Natural killer cell treated with Interleukin-12 subunit alpha and Interleukin-12 subunit beta and Interleukin-15 and Interleukin-18, amount 100 ng/mL, for 72 hours (primary cell): ENCODE data around the gene NPB. TPM values are rescaled to one million over a fixed set of nuclear protein-coding genes. Genes with fewer than 3 reads are reported as not detected.

Source experiments
- ATAC-seq, 2 donors: fragments of 150-1000 bp; cut with Tn5 transposase in 1 of 2; sonication (Bioruptor Pico), chemical (Tn5 transposase) in 1 of 2; 2 replicates each; pipeline ENCODE4 v1.10.0; 2021
- DNase-seq: peaks from one replicate; pipeline ENCODE4 v3.0.0; 2022; ENCODE audit warnings: low spot score
- H3K27ac Mint-ChIP-seq, 2 donors: 1 replicate in 1 of 2; 2 replicates in 1 of 2; pipeline ENCODE4 v1.8.0; 2022; ENCODE audit warnings: mixed read lengths in 2 of 2, mild to moderate bottlenecking in 1 of 2, moderate library complexity in 1 of 2
- H3K27me3 Mint-ChIP-seq, 2 donors: 1 replicate in 1 of 2; 2 replicates in 1 of 2; pipeline ENCODE4 v1.8.0; 2022; ENCODE audit warnings: mixed read lengths in 2 of 2
- H3K36me3 Mint-ChIP-seq: one replicate; pipeline ENCODE4 v1.8.0; 2022; ENCODE audit warnings: mixed read lengths
- H3K4me1 Mint-ChIP-seq, 2 donors: 1 replicate in 1 of 2; 2 replicates in 1 of 2; pipeline ENCODE4 v1.8.0; 2022; ENCODE audit warnings: low read depth in 2 of 2, mixed read lengths in 2 of 2, mild to moderate bottlenecking in 1 of 2
- H3K4me3 Mint-ChIP-seq: one replicate; pipeline ENCODE4 v1.8.0; 2022; ENCODE audit warnings: mixed read lengths
- H3K9me3 Mint-ChIP-seq: 2 replicates; pipeline ENCODE4 v1.8.0; 2022; ENCODE audit warnings: mixed read lengths
- total RNA-seq, 2 donors: library from RNA; stranded (reverse); gene quantifications; one replicate each; pipeline ENCODE4 v1.2.3, GENCODE V29; 2022

Gene NPB
- total RNA-seq, 2 donors from 2014 or later = 0.17 to 0.50 TPM

DNA sequence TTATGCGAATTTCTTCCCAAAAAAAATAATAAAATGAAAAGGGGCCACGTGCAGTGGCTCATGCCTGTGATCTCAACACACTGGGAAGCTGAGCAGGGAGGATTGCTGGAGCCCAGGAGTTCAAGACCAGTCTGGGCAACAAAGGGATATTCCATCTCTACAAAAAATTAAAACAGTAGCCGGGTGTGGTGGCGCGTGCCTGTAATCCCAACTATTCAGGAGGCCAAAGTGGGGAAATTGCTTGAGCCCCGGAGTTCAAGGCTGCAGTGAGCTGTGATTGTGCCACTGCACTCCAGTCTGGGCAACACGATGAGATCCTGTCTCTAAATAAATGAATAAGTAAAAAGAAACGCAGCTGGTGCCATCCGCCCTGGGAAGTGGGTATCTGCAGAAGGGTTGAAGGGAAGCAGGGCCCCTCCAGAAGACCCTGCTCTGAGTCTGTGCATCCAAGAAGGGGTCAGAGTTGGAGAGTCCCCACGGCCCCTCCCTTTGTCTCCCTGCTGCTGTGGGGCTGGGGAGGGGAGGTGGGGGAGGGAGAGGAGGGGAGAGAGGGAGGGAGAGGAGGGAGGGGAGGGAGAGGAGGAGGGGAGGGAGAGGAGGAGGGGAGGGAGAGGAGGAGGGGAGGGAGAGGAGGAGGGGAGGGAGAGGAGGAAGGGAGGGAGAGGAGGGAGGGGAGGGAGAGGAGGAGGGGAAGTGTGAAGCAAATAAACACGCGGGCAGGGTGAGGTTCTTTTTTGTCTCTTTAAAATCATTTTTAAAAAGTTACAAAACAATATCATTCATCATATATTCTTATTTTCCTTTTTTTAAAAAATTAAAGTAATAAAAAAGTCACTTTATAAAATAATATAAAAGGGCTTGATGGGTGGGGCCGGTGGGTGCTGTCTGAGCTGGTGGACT lies 50.0 kb downstream of the NPB start:
- Mint-ChIP-seq H3K9me3 (no peaks in the 10 kb centered on the region), H3K36me3 (no peaks in the 10 kb centered on the region), H3K27me3 (peaks cover 0 to 2% of the 10 kb centered on the region in 2 donors), H3K4me1 (no peaks in the 10 kb centered on the region), H3K4me3 (no peak overlapping the region), H3K27ac (no peak overlapping the region)
- DNase-seq = no peak
- ATAC-seq = no peak

Other genes with a start within 250 kb of the NPB start
- gene PDE6G, start 245.7 kb upstream of the NPB start, total RNA-seq = 1 to 10 TPM; 4.8 to 8.9 TPM
- 10 to 100 TPM; 35.2 to 45.6 TPM for gene OXLD1, start 235.6 kb upstream of the NPB start, total RNA-seq
- gene CCDC137, start 235.5 kb upstream of the NPB start, total RNA-seq = 10 to 100 TPM; 38.0 to 90.1 TPM
- 10 to 100 TPM; 35.5 to 54.7 TPM for gene ARL16, start 218.4 kb upstream of the NPB start, total RNA-seq
- 100 to 1,000 TPM; 140 to 220 TPM for gene HGS, start 218.2 kb upstream of the NPB start, total RNA-seq
- gene MRPL12, start 198.9 kb upstream of the NPB start, total RNA-seq = 100 to 1,000 TPM in 1 of 2 donors, 10 to 100 TPM in 1; 98.7 to 226 TPM
- gene SLC25A10, start 190.0 kb upstream of the NPB start, total RNA-seq = 10 to 100 TPM; 17.5 to 36.3 TPM
- not detected for gene GCGR, start 98.1 kb upstream of the NPB start, total RNA-seq
- 100 to 1,000 TPM in 1 of 2 donors, 10 to 100 TPM in 1; 83.9 to 104 TPM for gene MCRIP1, start 68.9 kb upstream of the NPB start, total RNA-seq
- gene PPP1R27, start 67.2 kb upstream of the NPB start, total RNA-seq = not detected
- 100 to 1,000 TPM; 691 to 774 TPM for gene P4HB, start 41.7 kb upstream of the NPB start, total RNA-seq
- gene ARHGDIA, start 30.9 kb upstream of the NPB start, total RNA-seq = 100 to 1,000 TPM; 874 to 929 TPM
- gene ALYREF, start 10.7 kb upstream of the NPB start, total RNA-seq = 100 to 1,000 TPM; 159 to 302 TPM
- 100 to 1,000 TPM in 1 of 2 donors, 10 to 100 TPM in 1; 81.3 to 112 TPM for gene ANAPC11, start 10.5 kb upstream of the NPB start, total RNA-seq
- gene PCYT2, start 9.2 kb downstream of the NPB start, total RNA-seq = 10 to 100 TPM; 30.4 to 36.5 TPM
- 10 to 100 TPM; 69.4 to 77.6 TPM for gene SIRT7, start 15.9 kb downstream of the NPB start, total RNA-seq
- gene MAFG, start 25.5 kb downstream of the NPB start, total RNA-seq = 10 to 100 TPM; 26.7 to 49.4 TPM
- gene PYCR1, start 35.1 kb downstream of the NPB start, total RNA-seq = 10 to 100 TPM; 18.3 to 56.1 TPM
- gene MYADML2, start 45.0 kb downstream of the NPB start, total RNA-seq = not detected
- gene NOTUM, start 58.9 kb downstream of the NPB start, total RNA-seq = under 1 TPM in 1 of 2 donors, not detected in 1; 0.17 TPM
- gene ASPSCR1, start 75.4 kb downstream of the NPB start, total RNA-seq = 10 to 100 TPM; 21.6 to 46.8 TPM
- 100 to 1,000 TPM in 1 of 2 donors, 10 to 100 TPM in 1; 82.6 to 174 TPM for gene CENPX, start 120.6 kb downstream of the NPB start, total RNA-seq
- 10 to 100 TPM; 16.1 to 42.3 TPM for gene LRRC45, start 121.1 kb downstream of the NPB start, total RNA-seq
- 1 to 10 TPM; 3.0 to 6.1 TPM for gene RAC3, start 129.4 kb downstream of the NPB start, total RNA-seq
- 100 to 1,000 TPM in 1 of 2 donors, 10 to 100 TPM in 1; 95.7 to 136 TPM for gene DCXR, start 135.5 kb downstream of the NPB start, total RNA-seq
- 10 to 100 TPM; 18.2 to 23.1 TPM for gene RFNG, start 149.6 kb downstream of the NPB start, total RNA-seq
- 100 to 1,000 TPM; 112 to 114 TPM for gene GPS1, start 149.7 kb downstream of the NPB start, total RNA-seq
- 100 to 1,000 TPM; 125 to 196 TPM for gene DUS1L, start 163.6 kb downstream of the NPB start, total RNA-seq
- 100 to 1,000 TPM; 195 to 451 TPM for gene FASN, start 196.0 kb downstream of the NPB start, total RNA-seq